HG03103 (cell line): ENCODE data around the gene MCU.
A peak's percentile ranks its signal among the peaks of the same experiment; 100 is the strongest.
"Not testable (repeated sequence)": the region's sequence is repeated elsewhere in the genome, so short reads cannot be mapped to it uniquely, and the experiment has no call there.

Experiments used
- ATAC-seq: cut with Tn5 transposase; IDR thresholded peaks from one replicate; pipeline ENCODE4 v1.9.1; 2021; ENCODE audit warnings: low read depth; ENCODE audit not compliant: unreplicated experiment

The MCU gene

GRCh38 chr10:72691863-72692743 lies at the start of gene MCU:
Gene MCU (plus strand): TSS chr10:72692143. CDS start chr10:72692152, 9 bp downstream.
- ATAC-seq: peak; percentile 86

- ATAC-seq: no peak
Measured at GRCh38 chr10:72642318-72642717, 49.6 kb upstream of the MCU start.

- ATAC-seq: no peak
Measured at GRCh38 chr10:72645263-72645858, 46.6 kb upstream of the MCU start.

- ATAC-seq: not testable (repeated sequence)
Measured at GRCh38 chr10:72646971-72647370, 45.0 kb upstream of the MCU start.

- ATAC-seq: no peak
Measured at GRCh38 chr10:72648301-72648700, 43.6 kb upstream of the MCU start.

- no peak for ATAC-seq
Measured at GRCh38 chr10:72649291-72649690, 42.7 kb upstream of the MCU start.

GRCh38 chr10:72653383-72654096 lies 38.4 kb upstream of the MCU start:
- ATAC-seq: no peak

GRCh38 chr10:72654720-72655119 lies 37.2 kb upstream of the MCU start:
- no peak for ATAC-seq

- no peak for ATAC-seq
Measured at GRCh38 chr10:72658696-72659400, 33.1 kb upstream of the MCU start.

- ATAC-seq: no peak
Measured at GRCh38 chr10:72659694-72660093, 32.2 kb upstream of the MCU start.

- ATAC-seq: no peak
Measured at GRCh38 chr10:72660220-72660619, 31.7 kb upstream of the MCU start.

- ATAC-seq: no peak
Measured at GRCh38 chr10:72661431-72661830, 30.5 kb upstream of the MCU start.

GRCh38 chr10:72663971-72664370 lies 28.0 kb upstream of the MCU start:
- no peak for ATAC-seq

GRCh38 chr10:72665925-72666324 lies 26.0 kb upstream of the MCU start:
- ATAC-seq: no peak

GRCh38 chr10:72667207-72667864 lies 24.6 kb upstream of the MCU start:
- ATAC-seq: no peak

GRCh38 chr10:72673280-72673679 lies 18.7 kb upstream of the MCU start:
- no peak for ATAC-seq

GRCh38 chr10:72674174-72674573 lies 17.8 kb upstream of the MCU start:
- not testable (repeated sequence) for ATAC-seq

GRCh38 chr10:72679838-72680241 lies 12.1 kb upstream of the MCU start:
- ATAC-seq: no peak

GRCh38 chr10:72682638-72683037 lies 9.3 kb upstream of the MCU start:
- no peak for ATAC-seq

GRCh38 chr10:72685264-72685921 lies 6.5 kb upstream of the MCU start:
- ATAC-seq: no peak
